C1 segment of cervical spinal cord (tissue), 14 donors: ENCODE data around the gene SUGCT.
A peak's percentile ranks its signal among the peaks of the same experiment; 100 is the strongest.

Source experiments
- DNase-seq, 14 donors: peaks; one replicate each; lab custom pipeline; 2025; lab: John Stamatoyannopoulos, UW

Gene SUGCT

GRCh38 chr7:40468891-40469864 lies 334.4 kb downstream of the SUGCT start:
- no peak for DNase-seq

- DNase-seq: no peak
These were observed 335.3 kb downstream of the SUGCT start for GRCh38 chr7:40470091-40470592.

GRCh38 chr7:40470817-40471216 lies 336.0 kb downstream of the SUGCT start:
- no peak for DNase-seq

GRCh38 chr7:40471891-40472290 lies 337.1 kb downstream of the SUGCT start:
- DNase-seq: no peak

- DNase-seq: no peak
These were observed 340.2 kb downstream of the SUGCT start for GRCh38 chr7:40474790-40475680.

GRCh38 chr7:40475681-40475982 lies 340.8 kb downstream of the SUGCT start:
- no peak for DNase-seq

GRCh38 chr7:40477094-40477493 lies 342.3 kb downstream of the SUGCT start:
- DNase-seq: no peak

GRCh38 chr7:40482845-40483244 lies 348.0 kb downstream of the SUGCT start:
- no peak for DNase-seq

- DNase-seq: no peak
These were observed 348.8 kb downstream of the SUGCT start for GRCh38 chr7:40483630-40484029.

GRCh38 chr7:40489844-40490602 lies 355.2 kb downstream of the SUGCT start:
- DNase-seq: peak in 1 of 14 donors; percentile 78

- no peak for DNase-seq
These were observed 355.8 kb downstream of the SUGCT start for GRCh38 chr7:40490603-40490924.

- no peak for DNase-seq
These were observed 358.1 kb downstream of the SUGCT start for GRCh38 chr7:40492946-40493345.

- no peak for DNase-seq
These were observed 358.8 kb downstream of the SUGCT start for GRCh38 chr7:40493609-40494051.

GRCh38 chr7:40498924-40499510 lies 364.2 kb downstream of the SUGCT start:
- no peak for DNase-seq

- no peak for DNase-seq
These were observed 364.9 kb downstream of the SUGCT start for GRCh38 chr7:40499718-40500117.

- no peak for DNase-seq
These were observed 365.4 kb downstream of the SUGCT start for GRCh38 chr7:40500219-40500618.

GRCh38 chr7:40502359-40502758 lies 367.6 kb downstream of the SUGCT start:
- no peak for DNase-seq

GRCh38 chr7:40506158-40506557 lies 371.4 kb downstream of the SUGCT start:
- no peak for DNase-seq

GRCh38 chr7:40507166-40507565 lies 372.4 kb downstream of the SUGCT start:
- DNase-seq: no peak

- no peak for DNase-seq
These were observed 374.6 kb downstream of the SUGCT start for GRCh38 chr7:40509287-40509996.

GRCh38 chr7:40516376-40516775 lies 381.6 kb downstream of the SUGCT start:
- no peak for DNase-seq
